Measurements from ENCODE around the gene PTPRE.
A peak's percentile ranks its signal among the peaks of the same experiment; 100 is the strongest.

Gene PTPRE

DNA sequence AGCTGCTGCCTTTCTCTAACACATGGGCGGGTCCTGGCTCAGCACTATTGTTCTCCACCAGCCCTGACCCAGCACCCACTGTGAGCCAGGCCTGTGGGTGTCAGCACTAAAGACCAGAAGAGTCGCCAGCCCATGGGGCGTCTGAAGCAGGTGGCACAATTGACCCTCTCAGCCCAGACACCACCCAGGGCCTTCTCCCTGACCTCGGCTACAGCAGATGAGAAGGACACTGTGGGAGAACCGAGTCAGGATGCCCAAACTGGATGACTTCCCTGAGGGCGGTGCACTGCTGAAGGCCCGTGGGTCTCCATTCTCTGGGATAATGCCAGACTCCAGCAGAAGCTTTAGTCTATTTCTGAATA is 122.4 kb downstream of the PTPRE start:
- no peak for DNase-seq

GRCh38 chr10:128029731-128030369 is 122.9 kb downstream of the PTPRE start:
- DNase-seq: no peak

- no peak for DNase-seq
Measured at GRCh38 chr10:128030498-128031072, 123.7 kb downstream of the PTPRE start.

DNA sequence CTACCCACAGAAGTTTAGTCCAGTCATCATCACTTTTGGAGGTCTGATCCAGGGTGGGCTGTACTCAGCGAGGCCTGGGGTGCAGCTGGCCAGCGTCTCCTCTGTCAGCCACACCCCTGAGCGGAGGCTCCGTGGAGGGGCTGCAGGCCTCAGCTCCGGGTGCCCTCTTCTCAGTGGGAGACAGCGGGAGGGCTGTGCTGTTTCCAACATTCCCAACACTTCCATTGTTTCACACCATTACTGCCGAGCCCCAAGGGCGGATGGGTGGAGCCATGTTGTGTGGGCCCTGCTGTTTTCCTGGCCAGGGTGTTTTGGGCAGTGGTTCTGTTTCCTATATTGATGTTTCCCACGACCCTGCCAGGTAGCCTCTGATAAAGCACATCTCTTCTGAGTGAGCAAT is 124.3 kb downstream of the PTPRE start:
- DNase-seq: no peak

- DNase-seq: no peak
Measured at GRCh38 chr10:128032466-128032865, 125.6 kb downstream of the PTPRE start.

DNA sequence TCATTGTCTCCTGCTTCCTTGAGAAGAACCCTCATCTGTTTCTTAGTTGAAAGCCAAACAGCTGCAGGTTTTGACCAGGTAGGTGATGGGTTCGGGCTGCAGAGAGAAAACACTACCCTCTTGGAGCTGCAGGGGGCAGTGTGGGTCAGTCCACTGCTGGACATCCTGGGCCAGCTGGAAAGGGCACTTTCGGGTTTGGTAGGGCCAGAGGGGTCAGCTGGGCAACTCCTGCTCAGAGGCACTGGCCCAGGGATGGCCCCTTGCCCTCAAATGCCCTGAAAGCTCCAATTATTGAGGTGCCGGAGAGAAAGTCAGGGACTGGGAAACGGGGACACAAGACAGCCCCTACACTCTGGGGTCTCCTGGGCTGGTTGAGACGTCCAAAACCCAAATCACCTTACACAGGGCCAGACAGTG is 128.7 kb downstream of the PTPRE start:
- DNase-seq: peak; percentile 61

DNA sequence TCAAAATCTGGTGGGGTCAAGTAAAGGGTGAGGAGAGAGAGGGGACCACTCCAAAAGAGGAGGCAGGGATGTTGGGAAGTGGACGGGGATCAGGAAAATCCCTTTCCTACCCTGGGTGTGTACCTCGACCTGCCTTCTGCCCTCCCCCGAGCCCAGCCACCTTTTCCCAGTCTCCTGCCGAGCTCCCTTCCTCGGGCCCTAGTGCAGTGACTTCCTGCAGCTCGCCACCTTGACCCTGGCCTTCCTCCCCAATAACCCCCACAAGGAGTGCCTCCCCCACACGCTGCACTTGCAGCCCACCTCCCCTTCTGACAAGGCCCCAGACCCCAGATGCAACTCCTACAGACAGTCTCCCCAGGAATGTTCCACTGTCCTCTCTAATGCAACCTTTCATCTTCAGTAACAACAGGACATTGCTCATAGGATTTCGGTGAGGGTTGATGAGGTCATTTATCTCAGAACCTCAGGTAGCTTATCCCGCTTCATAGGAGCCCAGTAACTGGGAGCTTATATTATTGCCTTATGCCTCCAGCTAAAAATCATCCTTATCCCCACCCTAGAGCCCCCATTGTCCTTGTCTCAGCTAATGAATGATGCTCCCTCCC is 129.2 kb downstream of the PTPRE start:
- no peak for DNase-seq

DNA sequence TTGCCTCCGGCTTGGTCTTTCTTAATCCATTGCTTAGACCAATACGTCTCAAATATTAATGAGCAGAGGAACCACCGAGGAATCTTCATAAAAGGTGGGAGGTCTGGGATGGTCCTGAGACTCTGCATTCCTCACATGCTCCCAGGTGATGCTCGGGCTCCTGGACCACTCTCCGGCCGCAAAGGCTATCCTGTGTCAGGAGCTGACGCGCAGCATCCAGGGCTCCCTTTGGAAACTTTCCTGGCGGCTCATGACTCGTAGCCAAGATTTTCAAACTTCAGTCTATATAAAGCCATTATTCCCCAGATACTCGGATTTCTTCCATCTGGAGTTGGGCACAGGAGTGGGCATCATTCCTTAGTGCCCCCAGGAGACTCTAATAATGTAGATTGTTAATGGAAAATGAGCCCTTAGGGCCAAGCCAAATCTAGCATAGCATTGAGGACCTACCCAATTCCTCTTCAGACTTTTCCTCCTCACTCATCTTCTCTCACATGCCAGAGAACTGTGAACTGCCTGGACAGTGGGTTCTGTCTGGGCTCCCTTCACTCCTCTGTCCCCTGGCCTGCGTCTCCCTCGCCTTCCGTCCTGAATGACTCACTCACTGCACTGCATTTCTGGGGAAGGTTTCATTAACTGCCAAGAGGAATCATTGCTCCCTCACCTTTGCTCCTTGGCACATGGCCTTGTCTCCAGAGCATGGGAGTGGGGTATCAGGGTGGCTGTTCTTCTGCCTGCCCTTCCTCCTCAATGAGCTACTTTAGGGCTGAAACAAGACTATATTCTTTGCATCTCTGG is 130.0 kb downstream of the PTPRE start:
- no peak for DNase-seq

GRCh38 chr10:128040096-128040495 is 133.2 kb downstream of the PTPRE start:
- DNase-seq: no peak

GRCh38 chr10:128040681-128041080 is 133.8 kb downstream of the PTPRE start:
- no peak for DNase-seq

- no peak for DNase-seq
Measured at GRCh38 chr10:128042131-128042610, 135.3 kb downstream of the PTPRE start.

GRCh38 chr10:128043259-128044045 is 136.5 kb downstream of the PTPRE start:
- no peak for DNase-seq

- no peak for DNase-seq
Measured at GRCh38 chr10:128044186-128044585, 137.3 kb downstream of the PTPRE start.

DNA sequence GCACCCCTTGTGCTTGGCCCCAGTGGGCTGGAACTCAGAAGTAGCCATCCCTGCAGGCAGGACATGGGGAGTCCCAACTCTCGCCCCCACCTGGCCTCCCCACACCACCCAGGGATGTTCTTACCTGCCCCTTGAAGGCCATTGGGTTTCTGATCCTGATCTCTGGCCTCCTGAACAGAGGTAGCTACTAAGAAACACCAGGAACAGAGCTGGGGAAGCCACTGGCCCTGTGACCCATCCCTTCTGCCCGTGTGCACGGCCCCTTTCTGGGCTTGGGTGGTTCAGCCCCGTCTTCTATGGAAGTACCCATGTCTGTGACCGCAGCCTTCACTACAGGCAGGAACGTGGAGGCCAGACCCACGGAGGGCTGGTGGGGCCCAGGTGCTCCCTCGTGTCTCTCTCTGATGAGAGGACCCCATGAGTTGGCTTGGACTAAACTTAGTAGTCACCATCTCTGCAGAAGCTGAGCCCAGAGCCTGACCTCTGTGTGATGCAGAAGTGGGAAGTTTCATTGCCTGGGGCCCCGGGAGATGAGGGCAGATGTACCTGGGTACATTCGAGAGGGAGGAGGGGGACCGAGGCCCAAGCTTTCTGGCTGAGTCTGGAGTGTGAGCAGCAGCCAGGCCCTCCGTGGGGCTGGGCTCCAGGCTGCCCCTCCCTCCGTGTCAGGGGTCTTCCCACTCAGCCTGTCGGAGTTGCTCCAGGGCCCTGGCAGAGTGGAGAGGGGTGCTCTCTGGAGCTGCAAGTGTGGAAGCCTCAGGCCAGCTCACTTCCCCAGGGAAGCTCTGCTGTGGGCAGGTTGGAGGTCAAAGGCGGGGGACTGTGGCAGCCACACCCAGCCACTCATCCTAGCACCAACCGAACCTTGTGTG is 138.3 kb downstream of the PTPRE start:
- DNase-seq: no peak

- no peak for DNase-seq
Measured at GRCh38 chr10:128045833-128046120, 138.9 kb downstream of the PTPRE start.

DNA sequence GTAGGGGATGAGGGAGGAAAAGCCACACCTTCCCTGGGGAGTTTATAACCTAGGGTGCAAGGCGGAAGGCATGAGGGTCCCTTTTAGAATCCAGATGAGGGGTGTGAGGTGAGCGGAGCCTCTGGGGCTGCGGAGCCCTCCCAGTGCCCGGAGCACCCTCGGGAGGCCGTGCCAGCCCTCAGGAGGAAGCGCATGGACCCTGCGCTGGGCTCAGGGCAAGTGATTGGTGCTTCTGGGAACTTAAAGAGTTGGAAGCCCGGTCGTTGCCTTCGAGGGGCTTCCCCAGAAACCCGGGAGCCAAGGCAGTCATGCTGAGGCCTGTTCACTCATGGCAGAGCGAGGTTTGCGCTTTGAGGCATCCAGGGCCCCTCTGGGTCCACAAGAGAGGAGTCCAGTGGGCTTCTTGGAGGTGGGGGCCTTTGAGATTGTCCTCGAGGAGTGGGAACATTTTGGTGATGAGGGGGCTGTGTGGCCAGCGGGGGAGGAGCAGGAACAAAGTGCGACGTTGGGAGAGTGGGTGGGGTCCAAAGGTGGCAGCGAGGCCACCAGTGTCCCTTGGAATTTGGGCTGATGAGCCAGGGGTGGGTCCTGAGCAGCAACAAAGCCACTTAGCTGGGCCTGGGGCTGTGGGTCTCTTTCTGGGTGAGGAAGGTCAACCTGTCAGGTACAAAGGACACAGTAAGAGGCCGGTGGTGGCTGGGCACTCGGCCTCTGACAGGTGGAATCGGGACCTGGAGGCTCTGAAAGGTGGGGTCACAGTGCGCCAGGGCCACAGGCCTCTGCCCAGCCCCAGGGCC is 139.5 kb downstream of the PTPRE start:
- no peak for DNase-seq

DNA sequence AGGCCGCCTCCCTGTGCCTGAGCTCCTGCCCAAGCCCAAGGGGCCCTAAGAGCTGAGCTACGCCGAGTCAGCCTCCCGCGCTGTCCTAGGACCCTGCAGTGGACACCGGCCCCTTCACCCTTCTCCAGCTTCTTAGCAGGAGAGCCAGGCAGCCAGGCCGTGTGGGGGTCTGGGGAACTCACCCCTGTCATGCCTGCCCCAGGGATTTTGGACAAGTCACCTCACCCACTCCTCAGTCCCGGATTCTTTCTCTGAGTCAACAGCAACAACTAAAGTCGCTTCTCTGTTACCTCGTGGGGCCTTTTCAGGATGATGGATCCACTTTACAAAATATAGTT is 140.0 kb downstream of the PTPRE start:
- no peak for DNase-seq

DNA sequence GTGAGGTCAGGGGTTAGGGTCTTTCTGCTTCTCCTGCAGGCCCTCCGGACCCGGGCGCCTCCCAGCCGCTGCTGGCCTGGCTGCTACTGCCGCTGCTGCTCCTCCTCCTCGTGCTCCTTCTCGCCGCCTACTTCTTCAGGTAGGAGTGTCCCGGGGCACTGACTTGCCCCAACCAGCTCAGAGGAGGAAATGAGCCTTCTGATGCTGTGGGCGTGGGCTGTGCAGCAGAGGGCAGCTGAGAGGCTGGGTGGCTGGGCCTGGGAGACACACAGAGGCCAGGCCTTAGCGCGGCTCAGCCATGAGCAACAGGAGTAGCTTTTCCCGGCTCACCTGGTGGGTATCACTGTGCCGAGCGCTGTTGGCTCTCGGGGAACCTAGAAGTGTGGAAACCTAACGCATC is 140.4 kb downstream of the PTPRE start:
- peak; percentile 81 for DNase-seq

- DNase-seq: no peak
Measured at GRCh38 chr10:128047991-128048818, 141.3 kb downstream of the PTPRE start.

GRCh38 chr10:128048819-128049210 is 141.9 kb downstream of the PTPRE start:
- DNase-seq: no peak
